HFF-Myc (cell line): Measurements from ENCODE around the gene GAS2.

Experiments used
- DNase-seq: peaks from one replicate; pipeline ENCODE4 v3.0.0-alpha.2; 2011; ENCODE audit warnings: low read depth; ENCODE audit errors: extremely low read depth
- H3K4me3 ChIP-seq: replicated peaks from 2 replicates; pipeline ENCODE4 v1.5.1; 2011; ENCODE audit warnings: low read depth, mild to moderate bottlenecking, control low read depth, low read length
- CTCF ChIP-seq: IDR thresholded peaks from 2 replicates; pipeline ENCODE4 v1.5.1; 2012; ENCODE audit warnings: mild to moderate bottlenecking, low read depth, low read length, control low read depth; ENCODE audit errors: missing control alignments

The GAS2 gene

GRCh38 chr11:22733475-22734248 is 67.3 kb downstream of the GAS2 start:
- H3K4me3 ChIP-seq: no peak overlapping the region
- TF ChIP-seq CTCF: no peak
- DNase-seq: no peak

- no peak overlapping the region for H3K4me3 ChIP-seq
- no peak for DNase-seq
- TF ChIP-seq CTCF: no peak
Measured at GRCh38 chr11:22734628-22735345, 68.4 kb downstream of the GAS2 start.

- DNase-seq: no peak
- TF ChIP-seq CTCF: no peak
- no peak overlapping the region for H3K4me3 ChIP-seq
Measured at GRCh38 chr11:22742157-22742613, 75.8 kb downstream of the GAS2 start.

GRCh38 chr11:22749536-22749935 is 83.1 kb downstream of the GAS2 start:
- DNase-seq: no peak
- no peak for TF ChIP-seq CTCF
- no peak overlapping the region for H3K4me3 ChIP-seq

- no peak for TF ChIP-seq CTCF
- no peak overlapping the region for H3K4me3 ChIP-seq
- DNase-seq: no peak
Measured at GRCh38 chr11:22752908-22753310, 86.5 kb downstream of the GAS2 start.

GRCh38 chr11:22753416-22753815 is 87.0 kb downstream of the GAS2 start:
- TF ChIP-seq CTCF: no peak
- DNase-seq: no peak
- H3K4me3 ChIP-seq: no peak overlapping the region

- TF ChIP-seq CTCF: no peak
- no peak overlapping the region for H3K4me3 ChIP-seq
- no peak for DNase-seq
Measured at GRCh38 chr11:22761066-22761465, 94.7 kb downstream of the GAS2 start.
